ENCODE data around the gene SKOR1. TPM values are rescaled to one million over a fixed set of nuclear protein-coding genes. Genes with fewer than 3 reads are reported as not detected.

SKOR1 gene
- total and polyA plus RNA-seq, 2 of the 13 experiments (the other 11 are each of a cell fraction or from before 2014, with no cell fraction given), result 0.09 to 0.11 TPM

DNA sequence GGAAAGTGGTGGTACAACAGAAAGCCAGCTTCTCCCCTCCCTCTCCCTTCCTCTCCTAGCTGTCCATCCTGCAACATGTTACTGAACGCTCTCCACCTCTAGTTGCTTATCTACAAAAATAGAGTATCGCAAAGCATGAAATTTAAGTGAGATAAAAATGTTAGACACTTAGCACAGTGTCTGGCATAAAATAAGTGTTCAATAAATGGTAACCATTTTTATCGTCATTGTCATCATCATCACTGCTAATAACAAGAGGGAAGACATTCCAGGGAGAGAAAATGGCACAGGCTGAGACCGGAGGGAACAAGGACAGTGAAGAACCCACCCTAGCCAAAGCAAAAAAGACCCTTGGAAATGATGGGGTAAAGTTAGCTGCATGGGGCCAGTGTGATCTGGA is 38.7 kb upstream of the SKOR1 start:
- Histone ChIP-seq H3K36me3 (replicated peaks in 1 of 2; ENCODE audit: control insufficient read depth in 1 of 2, insufficient read depth in 2 of 2, low read length in 2 of 2) (no peaks in the 10 kb centered on the region; a peak in 2 of 5 replicates), H3K27ac (ENCODE audit: extremely low read length, insufficient read depth, low read length) (no peak overlapping the region), H4K20me1 (ENCODE audit: insufficient read depth, low read length) (no peaks in the 10 kb centered on the region), H3K27me3 (ENCODE audit: control insufficient read depth in 1 of 2, insufficient read depth in 2 of 2, low read length in 2 of 2) (no peaks in the 10 kb centered on the region), H3K9ac (ENCODE audit: insufficient read depth, low read depth, low read length) (no peak overlapping the region), H3K9me3 (ENCODE audit: low read length) (no peaks in the 10 kb centered on the region), H3K4me3 (replicated peaks in 1 of 3; ENCODE audit: insufficient read depth in 1 of 3, low read depth in 2 of 3, low read length in 3 of 3) (no peak overlapping the region), H3K79me2 (ENCODE audit: insufficient read depth, low read length) (no peaks in the 10 kb centered on the region), H2AFZ (ENCODE audit: low read length) (no peak overlapping the region), H3K4me2 (ENCODE audit: low read depth, low read length) (no peak overlapping the region), H3K4me1 (ENCODE audit: insufficient read depth, low read length) (no peaks in the 10 kb centered on the region)
- BruUV-seq (replicated peaks), result no TSS peak
- POLR2A ChIA-PET, result no interaction called here
- WGBS (ENCODE audit: low lambda C conversion rate), result 97% methylated on average over 4 of the region's 4 CpGs
- TF ChIP-seq, protein P1, sequence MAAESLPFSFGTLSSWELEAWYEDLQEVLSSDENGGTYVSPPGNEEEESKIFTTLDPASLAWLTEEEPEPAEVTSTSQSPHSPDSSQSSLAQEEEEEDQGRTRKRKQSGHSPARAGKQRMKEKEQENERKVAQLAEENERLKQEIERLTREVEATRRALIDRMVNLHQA (CRISPR knock-in tag; IDR thresholded peaks at IDR 0.05), result no peak
- no peak for TF ChIP-seq GFI1 (CRISPR knock-in tag; IDR thresholded peaks at IDR 0.05; ENCODE audit: borderline replicate concordance)
- TF ChIP-seq FOXC1 (CRISPR knock-in tag; IDR thresholded peaks at IDR 0.05; ENCODE audit: borderline replicate concordance), result no peak
- no peak for TF ChIP-seq ZNF354B (CRISPR knock-in tag; IDR thresholded peaks at IDR 0.05)
- TF ChIP-seq HMG20B (CRISPR knock-in tag; conservative IDR thresholded peaks at IDR 0.05), result no peak
- no peak for TF ChIP-seq ZNF205 (CRISPR knock-in tag; IDR thresholded peaks at IDR 0.05)
- TF ChIP-seq ZNF101 (CRISPR knock-in tag; IDR thresholded peaks at IDR 0.05; ENCODE audit: borderline replicate concordance, low read depth), result no peak
- no peak for TF ChIP-seq KDM5B (CRISPR knock-in tag; IDR thresholded peaks at IDR 0.05; ENCODE audit: borderline replicate concordance)
- TF ChIP-seq ZNF558 (CRISPR knock-in tag; IDR thresholded peaks at IDR 0.05; ENCODE audit: borderline replicate concordance), result no peak
- no peak for TF ChIP-seq GABPA (IDR thresholded peaks at IDR 0.05; ENCODE audit: low read depth, low read length)
- no peak for TF ChIP-seq GABPA (CRISPR knock-in tag; IDR thresholded peaks at IDR 0.05; ENCODE audit: low read depth)
- TF ChIP-seq YEATS2 (CRISPR knock-in tag; IDR thresholded peaks at IDR 0.05; ENCODE audit: borderline replicate concordance), result no peak
- no peak for TF ChIP-seq ZBTB7A (CRISPR knock-in tag; IDR thresholded peaks at IDR 0.05)
- TF ChIP-seq ZBTB14 (CRISPR knock-in tag; IDR thresholded peaks at IDR 0.05), result no peak
- no peak for ATAC-seq
- intact Hi-C loops (cut with micrococcal nuclease; ENCODE audit: unreplicated experiment), result no loop called here
- in situ Hi-C loops (cut with HindIII; ENCODE audit: extremely low pct_ligation_motif_present, low pct_unique_long_range_greater_than_20kb), result no loop called here
- DNase-seq (ENCODE audit: low spot score), result no peak
- FAIRE-seq, result no peak
- CTCF ChIA-PET (ENCODE audit: low intra/inter-chr PET ratio, low total read pairs), result no interaction called here

All from HepG2 (cell line).